ENCODE measurements around the gene ERP44.
"Not testable (repeated sequence)": the region's sequence is repeated elsewhere in the genome, so short reads cannot be mapped to it uniquely, and the experiment has no call there.

The ERP44 gene

GRCh38 chr9:100011062-100011681 lies 87.6 kb downstream of the ERP44 start:
- DNase-seq (ENCODE audit: low read depth in 2 of 2) = no peak

DNA sequence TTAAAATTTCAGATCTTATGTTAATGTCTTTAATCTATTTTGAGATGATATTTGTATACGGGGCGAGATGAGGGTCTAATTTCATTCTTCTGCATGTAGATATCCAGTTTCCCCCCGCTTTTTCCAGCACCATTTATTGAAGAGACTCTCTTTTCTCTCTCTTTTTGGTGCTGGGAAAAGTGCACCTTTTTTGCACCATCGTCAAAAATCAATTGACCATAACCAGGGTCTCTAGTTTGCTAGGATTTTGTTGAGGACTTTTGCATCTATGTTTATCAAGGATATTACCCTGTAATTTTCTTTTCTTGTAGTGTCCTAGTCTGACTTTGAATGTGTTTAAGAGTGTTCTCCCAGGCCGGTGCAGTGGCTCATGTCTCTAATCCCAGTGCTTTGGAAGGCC lies 99.0 kb downstream of the ERP44 start:
- DNase-seq (ENCODE audit: low read depth in 2 of 2) = no peak

DNA sequence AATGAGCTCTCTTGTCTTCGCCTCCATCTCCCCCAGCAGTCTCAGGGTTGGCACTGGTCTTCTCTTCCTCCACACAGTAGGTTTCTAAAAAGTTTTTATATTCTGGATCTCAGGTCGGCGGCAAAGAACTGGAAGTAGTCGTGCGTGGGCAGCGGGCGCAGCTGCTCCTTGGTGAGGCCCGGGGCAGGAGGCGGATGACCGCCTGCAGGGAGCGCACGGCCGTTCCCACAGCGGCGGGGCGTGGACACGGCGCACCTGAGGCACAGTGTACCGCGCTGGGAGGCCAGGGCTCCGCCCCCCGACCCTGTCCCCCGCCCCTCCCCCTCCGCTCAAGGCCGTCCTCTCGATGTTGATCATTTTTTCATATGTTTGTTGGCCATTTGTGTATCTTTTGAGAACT lies 99.9 kb downstream of the ERP44 start:
- no peak for DNase-seq (ENCODE audit: low read depth in 2 of 2)

- no peak for DNase-seq (ENCODE audit: low read depth in 2 of 2)
Measured at GRCh38 chr9:99998266-99998665, 100.5 kb downstream of the ERP44 start.

DNA sequence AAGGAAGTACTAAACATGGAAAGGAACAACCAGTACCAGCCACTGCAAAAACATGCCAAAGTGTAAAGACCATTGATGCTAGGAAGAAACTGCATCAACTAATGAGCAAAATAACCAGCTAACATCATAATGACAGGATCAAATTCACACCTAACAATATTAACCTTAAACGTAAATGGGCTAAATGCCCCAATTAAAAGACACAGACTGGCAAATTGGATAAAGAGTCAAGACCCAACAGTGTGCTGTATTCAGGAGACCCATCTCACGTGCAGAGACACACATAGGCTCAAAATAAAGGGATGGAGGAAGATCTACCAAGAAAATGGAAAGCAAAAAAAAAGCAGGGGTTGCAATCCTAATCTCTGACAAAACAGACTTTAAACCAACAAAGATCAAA lies 108.3 kb downstream of the ERP44 start:
- DNase-seq (ENCODE audit: low read depth in 2 of 2) = not testable (repeated sequence)

GRCh38 chr9:99986642-99987041 lies 112.2 kb downstream of the ERP44 start:
- no peak for DNase-seq (ENCODE audit: low read depth in 2 of 2)

- DNase-seq (ENCODE audit: low read depth in 2 of 2) = no peak
Measured at GRCh38 chr9:99980598-99980997, 118.2 kb downstream of the ERP44 start.

GRCh38 chr9:99978221-99978620 lies 120.6 kb downstream of the ERP44 start:
- DNase-seq (ENCODE audit: low read depth in 2 of 2) = no peak

- no peak for DNase-seq (ENCODE audit: low read depth in 2 of 2)
Measured at GRCh38 chr9:99977033-99977792, 121.6 kb downstream of the ERP44 start.

DNA sequence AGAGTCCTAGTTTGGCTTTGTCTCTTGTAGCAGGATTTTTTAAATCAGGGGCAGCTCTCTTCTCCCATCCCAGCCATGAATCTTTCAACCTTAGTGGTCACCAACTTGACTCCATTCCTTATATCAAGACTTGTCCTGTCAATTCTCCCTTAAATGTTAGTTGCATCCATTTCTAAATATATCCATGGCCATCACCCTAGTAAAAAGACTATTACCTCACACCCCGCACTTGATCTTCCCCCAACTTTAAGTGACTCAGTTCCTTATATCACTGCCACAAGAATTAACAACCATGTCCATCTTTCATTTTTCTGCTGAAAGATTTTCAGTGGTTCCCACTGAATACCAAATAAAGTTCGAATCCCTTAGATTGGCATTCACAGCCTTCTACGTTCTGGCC lies 125.3 kb downstream of the ERP44 start:
- no peak for DNase-seq (ENCODE audit: low read depth in 2 of 2)

DNA sequence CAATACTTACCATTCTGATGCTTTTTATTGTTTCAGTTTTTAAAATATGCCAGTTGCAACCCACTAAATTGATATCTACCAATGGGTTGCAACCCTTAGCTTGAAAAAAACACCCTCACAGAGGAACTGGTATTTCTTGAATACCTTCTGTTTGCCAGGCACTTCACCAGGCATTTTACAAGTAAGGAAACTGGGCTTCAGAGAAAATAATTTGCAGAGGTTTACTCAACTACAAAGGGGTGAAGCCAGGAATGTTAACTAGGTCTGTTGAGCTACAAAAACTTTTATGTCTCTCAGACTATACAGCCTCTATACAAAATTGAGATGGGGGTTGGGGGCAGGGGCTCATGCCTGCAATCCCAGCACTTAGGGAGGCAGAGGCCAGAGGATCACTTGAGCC lies 127.4 kb downstream of the ERP44 start:
- no peak for DNase-seq (ENCODE audit: low read depth in 2 of 2)

DNA sequence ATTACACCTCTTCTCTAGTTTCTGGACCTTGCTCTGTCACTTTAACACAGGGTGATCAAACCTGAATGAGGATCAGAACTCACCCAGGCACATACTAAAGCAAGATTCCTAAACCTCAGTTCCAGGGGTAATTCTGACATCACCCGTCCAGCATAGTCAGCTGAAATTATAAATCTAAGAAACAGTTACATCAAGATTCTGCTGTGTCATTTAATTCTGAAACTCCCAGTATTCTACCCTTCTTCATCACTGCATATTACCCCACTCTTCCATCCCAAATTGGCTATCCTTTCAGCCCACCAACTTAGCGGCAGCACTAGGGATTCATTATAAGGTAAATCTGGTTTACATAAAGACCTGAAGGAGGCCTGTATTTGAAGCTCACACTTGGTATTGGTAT lies 128.3 kb downstream of the ERP44 start:
- DNase-seq (ENCODE audit: low read depth in 2 of 2) = no peak

- no peak for DNase-seq (ENCODE audit: low read depth in 2 of 2)
Measured at GRCh38 chr9:99967457-99967856, 131.3 kb downstream of the ERP44 start.

- DNase-seq (ENCODE audit: low read depth in 2 of 2) = no peak
Measured at GRCh38 chr9:99966716-99967115, 132.1 kb downstream of the ERP44 start.

- DNase-seq (ENCODE audit: low read depth in 2 of 2) = no peak
Measured at GRCh38 chr9:99966001-99966400, 132.8 kb downstream of the ERP44 start.

GRCh38 chr9:99964336-99964735 lies 134.5 kb downstream of the ERP44 start:
- DNase-seq (ENCODE audit: low read depth in 2 of 2) = no peak

GRCh38 chr9:99962680-99963261 lies 136.0 kb downstream of the ERP44 start:
- no peak for DNase-seq (ENCODE audit: low read depth in 2 of 2)

DNA sequence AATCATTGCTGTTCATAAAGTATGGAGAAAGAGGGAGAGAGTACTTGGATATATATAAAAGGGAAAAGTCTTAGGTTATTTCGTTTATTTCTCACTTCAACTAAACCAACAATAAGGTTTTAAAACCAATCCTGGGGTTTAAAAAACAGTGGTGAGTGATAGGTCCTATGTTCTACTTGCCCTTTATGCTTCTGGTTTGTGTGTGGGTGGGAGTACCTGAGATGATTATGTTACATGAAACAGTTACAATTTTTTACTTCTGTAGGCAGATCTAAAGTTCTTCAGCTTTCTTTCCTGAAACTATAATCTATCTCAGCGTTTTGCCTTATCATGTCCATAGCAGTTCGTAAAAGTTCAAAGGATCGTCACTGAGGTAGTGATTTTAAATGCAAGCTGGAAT lies 143.2 kb downstream of the ERP44 start:
- no peak for DNase-seq (ENCODE audit: low read depth in 2 of 2)

- DNase-seq (ENCODE audit: low read depth in 2 of 2) = no peak
Measured at GRCh38 chr9:99954819-99955218, 144.0 kb downstream of the ERP44 start.

DNA sequence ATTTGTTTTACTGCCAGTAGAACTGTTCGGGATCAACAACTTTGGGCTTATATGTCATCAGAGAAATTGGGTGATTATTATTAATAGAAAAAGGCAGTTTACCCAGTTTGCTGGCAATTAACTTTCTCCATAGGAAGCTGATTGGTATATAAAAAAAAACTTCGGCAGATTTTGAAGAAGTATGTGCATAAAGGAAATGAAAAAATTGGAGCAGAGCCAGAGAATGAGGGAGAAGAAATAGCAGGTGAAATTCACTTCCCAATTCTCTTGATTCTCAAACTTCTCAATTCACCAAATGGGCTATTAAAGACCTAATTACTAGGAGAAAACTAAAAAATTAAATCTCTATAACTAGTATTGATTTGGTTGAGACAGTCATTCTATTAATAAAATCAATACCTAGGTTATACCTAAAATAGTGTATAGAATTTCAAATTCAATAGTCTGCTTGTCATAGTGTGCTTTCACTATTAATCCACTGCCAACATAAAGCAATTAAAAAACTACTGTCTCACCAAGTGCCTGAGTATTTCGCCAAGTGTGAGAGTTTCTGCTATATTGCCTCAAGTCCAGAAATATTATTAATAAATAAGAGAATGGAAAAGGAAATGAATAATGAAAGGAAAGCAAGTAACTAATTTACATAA lies 144.8 kb downstream of the ERP44 start:
- no peak for DNase-seq (ENCODE audit: low read depth in 2 of 2)

- no peak for DNase-seq (ENCODE audit: low read depth in 2 of 2)
Measured at GRCh38 chr9:99948896-99949295, 149.9 kb downstream of the ERP44 start.

GRCh38 chr9:99948482-99948881 lies 150.3 kb downstream of the ERP44 start:
- DNase-seq (ENCODE audit: low read depth in 2 of 2) = no peak

- no peak for DNase-seq (ENCODE audit: low read depth in 2 of 2)
Measured at GRCh38 chr9:99947395-99947794, 151.4 kb downstream of the ERP44 start.

Data from stimulated activated CD8-positive, alpha-beta memory T cell treated with anti-CD3 and anti-CD28 coated beads, Interleukin-2, amount 100 ng/mL, for 48 hours (primary cell).